MCF 10A (cell line): ENCODE results near the gene CAPN9. TPM values are rescaled to one million over a fixed set of nuclear protein-coding genes. Genes with fewer than 3 reads are reported as not detected.

Experiments used
- BruUV-seq: library from RNA; stranded (reverse); fragments of 400-500 nt; replicated peaks from 2 replicates; lab custom pipeline; 2021; lab: Mats Ljungman, UMichigan
- CTCF ChIA-PET: fragments of 300-600 bp; sonication (Branson Sonifier 250); formaldehyde crosslinking; extraction: SDS; loops from one replicate; lab custom pipeline; 2021; ENCODE audit warnings: antibody characterized with exemption, inconsistent platforms; lab: Yijun Ruan, JAX
- POLR2A ChIA-PET: fragments of 300-600, 350-650 bp; sonication (Branson Sonifier 250); formaldehyde crosslinking; extraction: SDS; loops from one replicate; lab custom pipeline; 2020; ENCODE audit warnings: antibody characterized with exemption, inconsistent platforms; lab: Yijun Ruan, JAX
- DNase-seq: peaks from one replicate; pipeline ENCODE4 v3.0.0-alpha.2; 2018; ENCODE audit not compliant: unreplicated experiment
- H3K27ac Mint-ChIP-seq: one replicate; pipeline ENCODE4 v1.8.0; 2022; ENCODE audit warnings: mild to moderate bottlenecking, low read depth, mixed read lengths; ENCODE audit not compliant: unreplicated experiment
- H3K27me3 Mint-ChIP-seq: one replicate; pipeline ENCODE4 v1.8.0; 2022; ENCODE audit warnings: mixed read lengths; ENCODE audit not compliant: insufficient read depth, unreplicated experiment
- H3K36me3 Mint-ChIP-seq: one replicate; pipeline ENCODE4 v1.8.0; 2022; ENCODE audit warnings: mild to moderate bottlenecking, moderate library complexity, mixed read lengths; ENCODE audit not compliant: insufficient read depth, unreplicated experiment
- H3K4me1 Mint-ChIP-seq: one replicate; pipeline ENCODE4 v1.8.0; 2022; ENCODE audit warnings: mixed read lengths; ENCODE audit not compliant: insufficient read depth, unreplicated experiment
- H3K4me3 Mint-ChIP-seq: one replicate; pipeline ENCODE4 v1.8.0; 2022; ENCODE audit warnings: mild to moderate bottlenecking, moderate library complexity, mixed read lengths; ENCODE audit not compliant: unreplicated experiment
- H3K9me3 Mint-ChIP-seq: one replicate; pipeline ENCODE4 v1.8.0; 2022; ENCODE audit warnings: mixed read lengths; ENCODE audit not compliant: unreplicated experiment
- CTCF ChIP-seq: fragments of 200-600 bp; IDR thresholded peaks from one replicate; pipeline ENCODE4 v1.8.0; 2022; ENCODE audit warnings: antibody characterized with exemption, mild to moderate bottlenecking; ENCODE audit not compliant: unreplicated experiment
- intact Hi-C: fragments of 100-400 bp; cut with micrococcal nuclease; formaldehyde crosslinking; loops from 2 replicates; pipeline ENCODE4 v1.14.1; 2022
- total RNA-seq: library from RNA; stranded (reverse); gene quantifications from 2 replicates; pipeline ENCODE4 v1.2.3, GENCODE V29; 2022

The CAPN9 gene
- total RNA-seq, 1 experiment from 2014 or later: not detected

GRCh38 chr1:230711245-230711644 is 35.9 kb upstream of the CAPN9 start:
- Mint-ChIP-seq H3K4me3 (no peak overlapping the region), H3K36me3 (no peaks in the 10 kb centered on the region), H3K9me3 (peaks cover under 1% of the 10 kb centered on the region), H3K4me1 (peaks cover 19% of the 10 kb centered on the region), H3K27ac (no peak overlapping the region), H3K27me3 (no peaks in the 10 kb centered on the region)
- BruUV-seq: no TSS peak
- CTCF ChIA-PET: interaction anchor here (0.6 to 1.0 kb wide), 2 partner anchors 86 to 494 kb away, joined by 3 to 4 read pairs; no protein-coding TSS in a partner anchor
- POLR2A ChIA-PET: no interaction called here
- TF ChIP-seq CTCF: no peak
- intact Hi-C loops: no loop called here
- no peak for DNase-seq

GRCh38 chr1:230712470-230712942 is 34.7 kb upstream of the CAPN9 start:
- H3K27me3 Mint-ChIP-seq: no peaks in the 10 kb centered on the region
- no peak for DNase-seq
- ChIA-PET POLR2A (interaction anchor here (0.9 kb wide), 1 partner anchor 8 kb away, joined by 3 read pairs; no protein-coding TSS in a partner anchor), CTCF (no interaction called here)
- no peak overlapping the region for H3K4me3 Mint-ChIP-seq
- no TSS peak for BruUV-seq
- peaks cover 7% of the 10 kb centered on the region for H3K9me3 Mint-ChIP-seq
- no peaks in the 10 kb centered on the region for H3K36me3 Mint-ChIP-seq
- no peak for TF ChIP-seq CTCF
- peaks cover 19% of the 10 kb centered on the region for H3K4me1 Mint-ChIP-seq
- H3K27ac Mint-ChIP-seq: no peak overlapping the region
- intact Hi-C loops: no loop called here

GRCh38 chr1:230713138-230713537 is 34.0 kb upstream of the CAPN9 start:
- TF ChIP-seq CTCF: no peak
- POLR2A ChIA-PET: interaction anchor here (0.7 kb wide), 1 partner anchor 17 kb away, joined by 3 read pairs; no protein-coding TSS in a partner anchor
- CTCF ChIA-PET: interaction anchor here (0.6 kb wide), 2 partner anchors 443 to 1617 kb away, joined by 3 read pairs; no protein-coding TSS in a partner anchor
- no peak for DNase-seq
- H3K36me3 Mint-ChIP-seq: no peaks in the 10 kb centered on the region
- H3K4me1 Mint-ChIP-seq: peaks cover 19% of the 10 kb centered on the region
- H3K27ac Mint-ChIP-seq: no peak overlapping the region
- no peaks in the 10 kb centered on the region for H3K27me3 Mint-ChIP-seq
- BruUV-seq: no TSS peak
- H3K4me3 Mint-ChIP-seq: no peak overlapping the region
- peaks cover 7% of the 10 kb centered on the region for H3K9me3 Mint-ChIP-seq
- intact Hi-C loops: no loop called here

- no TSS peak for BruUV-seq
- no peak overlapping the region for H3K4me3 Mint-ChIP-seq
- ChIA-PET POLR2A (interaction anchor here (0.7 kb wide), 1 partner anchor 17 kb away, joined by 3 read pairs; no protein-coding TSS in a partner anchor), CTCF (interaction anchor here (0.5 to 0.6 kb wide), 3 partner anchors 8 to 1617 kb away, joined by 3 read pairs; no protein-coding TSS in a partner anchor)
- H3K27ac Mint-ChIP-seq: no peak overlapping the region
- peaks cover 15% of the 10 kb centered on the region for H3K4me1 Mint-ChIP-seq
- peaks cover 7% of the 10 kb centered on the region for H3K9me3 Mint-ChIP-seq
- H3K36me3 Mint-ChIP-seq: no peaks in the 10 kb centered on the region
- no peak for TF ChIP-seq CTCF
- intact Hi-C loops: no loop called here
- DNase-seq: no peak
- no peaks in the 10 kb centered on the region for H3K27me3 Mint-ChIP-seq
Observed at GRCh38 chr1:230713547-230713914, 33.7 kb upstream of the CAPN9 start.
